ENCODE data around the gene HOXA3.

- TF ChIP-seq, protein P1, sequence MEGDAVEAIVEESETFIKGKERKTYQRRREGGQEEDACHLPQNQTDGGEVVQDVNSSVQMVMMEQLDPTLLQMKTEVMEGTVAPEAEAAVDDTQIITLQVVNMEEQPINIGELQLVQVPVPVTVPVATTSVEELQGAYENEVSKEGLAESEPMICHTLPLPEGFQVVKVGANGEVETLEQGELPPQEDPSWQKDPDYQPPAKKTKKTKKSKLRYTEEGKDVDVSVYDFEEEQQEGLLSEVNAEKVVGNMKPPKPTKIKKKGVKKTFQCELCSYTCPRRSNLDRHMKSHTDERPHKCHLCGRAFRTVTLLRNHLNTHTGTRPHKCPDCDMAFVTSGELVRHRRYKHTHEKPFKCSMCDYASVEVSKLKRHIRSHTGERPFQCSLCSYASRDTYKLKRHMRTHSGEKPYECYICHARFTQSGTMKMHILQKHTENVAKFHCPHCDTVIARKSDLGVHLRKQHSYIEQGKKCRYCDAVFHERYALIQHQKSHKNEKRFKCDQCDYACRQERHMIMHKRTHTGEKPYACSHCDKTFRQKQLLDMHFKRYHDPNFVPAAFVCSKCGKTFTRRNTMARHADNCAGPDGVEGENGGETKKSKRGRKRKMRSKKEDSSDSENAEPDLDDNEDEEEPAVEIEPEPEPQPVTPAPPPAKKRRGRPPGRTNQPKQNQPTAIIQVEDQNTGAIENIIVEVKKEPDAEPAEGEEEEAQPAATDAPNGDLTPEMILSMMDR (optimal IDR thresholded peaks at IDR 0.05 in 1 of 3, IDR thresholded peaks at IDR 0.05 in 1 of 3, conservative IDR thresholded peaks at IDR 0.05 in 1 of 3; ENCODE audit: extremely low read depth in 1 of 3, insufficient read depth in 2 of 3, low read length in 3 of 3): no peak
- TF ChIP-seq EZH2 (IDR thresholded peaks at IDR 0.05; ENCODE audit: low read length): no peak
These were observed 33.7 kb upstream of the HOXA3 start for GRCh38 chr7:27185854-27186667.

All from keratinocyte (primary cell).